Peyer's patch (tissue), 4 donors: ENCODE measurements around the gene STH.

ENCODE experiments used
- POLR2A ChIP-seq, 2 donors: fragments of 450-650 bp; IDR thresholded peaks; one replicate each; pipeline ENCODE4 v1.5.1; 2017; ENCODE audit warnings: antibody characterized with exemption in 2 of 2, mild to moderate bottlenecking in 2 of 2, moderate library complexity in 2 of 2
- TF ChIP-seq, protein P1 (sequence below), 6 experiments: fragments of 450-650 bp in 4 of 6; fragments of 200-600 bp in 2 of 6; sonication (generic) in 1 of 6; IDR thresholded peaks; one replicate each; pipeline ENCODE4 v1.5.1; 2017 to 2019; ENCODE audit warnings: antibody characterized with exemption in 6 of 6, mild to moderate bottlenecking in 3 of 6, moderate library complexity in 1 of 6

DNA sequence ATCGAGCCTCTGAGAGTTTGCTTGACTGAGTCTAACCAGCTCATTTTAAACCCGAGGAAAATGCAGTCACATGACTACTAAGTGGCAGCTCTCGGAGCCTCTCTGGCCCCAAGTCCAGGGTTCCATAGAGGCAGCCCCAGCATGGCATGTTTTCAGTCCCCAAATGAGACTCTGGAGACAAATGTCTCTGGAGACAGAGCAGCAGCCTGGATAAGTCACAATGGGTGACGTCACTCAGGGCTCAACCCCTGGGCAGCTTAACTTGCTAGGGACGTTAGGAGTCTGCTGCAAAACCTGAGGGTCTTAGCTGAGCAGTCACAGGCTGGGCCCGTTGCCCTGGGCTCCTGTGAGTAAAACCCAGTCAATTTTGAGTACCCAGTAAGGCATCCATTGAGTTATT lies 6.9 kb upstream of the STH start:
- TF ChIP-seq, protein P1, sequence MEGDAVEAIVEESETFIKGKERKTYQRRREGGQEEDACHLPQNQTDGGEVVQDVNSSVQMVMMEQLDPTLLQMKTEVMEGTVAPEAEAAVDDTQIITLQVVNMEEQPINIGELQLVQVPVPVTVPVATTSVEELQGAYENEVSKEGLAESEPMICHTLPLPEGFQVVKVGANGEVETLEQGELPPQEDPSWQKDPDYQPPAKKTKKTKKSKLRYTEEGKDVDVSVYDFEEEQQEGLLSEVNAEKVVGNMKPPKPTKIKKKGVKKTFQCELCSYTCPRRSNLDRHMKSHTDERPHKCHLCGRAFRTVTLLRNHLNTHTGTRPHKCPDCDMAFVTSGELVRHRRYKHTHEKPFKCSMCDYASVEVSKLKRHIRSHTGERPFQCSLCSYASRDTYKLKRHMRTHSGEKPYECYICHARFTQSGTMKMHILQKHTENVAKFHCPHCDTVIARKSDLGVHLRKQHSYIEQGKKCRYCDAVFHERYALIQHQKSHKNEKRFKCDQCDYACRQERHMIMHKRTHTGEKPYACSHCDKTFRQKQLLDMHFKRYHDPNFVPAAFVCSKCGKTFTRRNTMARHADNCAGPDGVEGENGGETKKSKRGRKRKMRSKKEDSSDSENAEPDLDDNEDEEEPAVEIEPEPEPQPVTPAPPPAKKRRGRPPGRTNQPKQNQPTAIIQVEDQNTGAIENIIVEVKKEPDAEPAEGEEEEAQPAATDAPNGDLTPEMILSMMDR (IDR thresholded peaks at IDR 0.05) = no peak
- no peak for TF ChIP-seq POLR2A (IDR thresholded peaks at IDR 0.05)
